ENCODE measurements around the gene SNAP25.
A peak's percentile ranks its signal among the peaks of the same experiment; 100 is the strongest.

The SNAP25 gene

DNA sequence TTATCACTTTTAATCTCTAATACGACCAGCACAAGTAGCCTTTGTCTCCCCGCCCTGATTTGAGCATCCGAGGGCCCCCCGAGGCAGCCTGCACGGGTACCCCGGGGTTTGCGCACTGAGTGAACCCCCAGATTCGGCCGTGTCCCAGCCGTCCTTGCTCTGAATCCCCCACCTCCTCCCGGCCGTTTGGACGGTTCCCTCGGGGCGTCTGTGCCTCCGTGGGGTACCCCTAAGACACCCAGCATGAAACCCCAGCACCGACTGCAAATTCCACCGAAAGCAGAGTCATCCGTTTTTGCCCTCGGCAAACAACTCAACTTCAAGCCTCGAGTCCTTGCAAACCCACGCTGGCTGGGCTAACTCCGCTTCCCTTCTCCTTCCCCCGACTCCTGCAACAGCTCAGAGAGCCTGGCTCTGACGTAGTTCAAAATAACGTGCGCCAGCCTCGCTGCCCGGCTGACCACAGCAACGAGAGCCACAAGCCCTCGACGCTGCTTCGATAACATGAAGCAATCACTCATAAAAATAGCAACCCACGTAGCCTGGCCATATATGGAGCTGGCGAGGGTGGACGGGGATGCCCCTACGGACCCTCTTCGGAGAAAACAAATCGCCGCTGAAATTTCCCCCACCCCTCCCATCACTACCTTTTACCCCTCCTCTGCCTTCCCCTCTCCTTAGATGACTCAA lies 764 bp upstream of the SNAP25 start (continued):
- TF ChIP-seq ZSCAN30 (tag by site-specific recombination; IDR thresholded peaks at IDR 0.05), result no peak
- peak; percentile 32; the same call in 1 of the 2 replicates for TF ChIP-seq SP2 (tag by site-specific recombination; IDR thresholded peaks at IDR 0.05)
- TF ChIP-seq ZNF600 (tag by site-specific recombination; IDR thresholded peaks at IDR 0.05), result no peak
- no peak for TF ChIP-seq IKZF3 (tag by site-specific recombination; IDR thresholded peaks at IDR 0.05)
- no peak for TF ChIP-seq ZNF16 (tag by site-specific recombination; IDR thresholded peaks at IDR 0.05; ENCODE audit: low read depth)
- TF ChIP-seq ZNF239 (tag by site-specific recombination; IDR thresholded peaks at IDR 0.05), result no peak
- TF ChIP-seq, protein P1, sequence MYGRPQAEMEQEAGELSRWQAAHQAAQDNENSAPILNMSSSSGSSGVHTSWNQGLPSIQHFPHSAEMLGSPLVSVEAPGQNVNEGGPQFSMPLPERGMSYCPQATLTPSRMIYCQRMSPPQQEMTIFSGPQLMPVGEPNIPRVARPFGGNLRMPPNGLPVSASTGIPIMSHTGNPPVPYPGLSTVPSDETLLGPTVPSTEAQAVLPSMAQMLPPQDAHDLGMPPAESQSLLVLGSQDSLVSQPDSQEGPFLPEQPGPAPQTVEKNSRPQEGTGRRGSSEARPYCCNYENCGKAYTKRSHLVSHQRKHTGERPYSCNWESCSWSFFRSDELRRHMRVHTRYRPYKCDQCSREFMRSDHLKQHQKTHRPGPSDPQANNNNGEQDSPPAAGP (tag by site-specific recombination; IDR thresholded peaks at IDR 0.05), result 0 out of 2 replicates have a peak, but pooled peaks have one; percentile 37
- TF ChIP-seq ZNF677 (tag by site-specific recombination; IDR thresholded peaks at IDR 0.05), result no peak
- TF ChIP-seq ZFHX2 (tag by site-specific recombination; conservative IDR thresholded peaks at IDR 0.05), result peak; percentile 49
- TF ChIP-seq, protein P2, sequence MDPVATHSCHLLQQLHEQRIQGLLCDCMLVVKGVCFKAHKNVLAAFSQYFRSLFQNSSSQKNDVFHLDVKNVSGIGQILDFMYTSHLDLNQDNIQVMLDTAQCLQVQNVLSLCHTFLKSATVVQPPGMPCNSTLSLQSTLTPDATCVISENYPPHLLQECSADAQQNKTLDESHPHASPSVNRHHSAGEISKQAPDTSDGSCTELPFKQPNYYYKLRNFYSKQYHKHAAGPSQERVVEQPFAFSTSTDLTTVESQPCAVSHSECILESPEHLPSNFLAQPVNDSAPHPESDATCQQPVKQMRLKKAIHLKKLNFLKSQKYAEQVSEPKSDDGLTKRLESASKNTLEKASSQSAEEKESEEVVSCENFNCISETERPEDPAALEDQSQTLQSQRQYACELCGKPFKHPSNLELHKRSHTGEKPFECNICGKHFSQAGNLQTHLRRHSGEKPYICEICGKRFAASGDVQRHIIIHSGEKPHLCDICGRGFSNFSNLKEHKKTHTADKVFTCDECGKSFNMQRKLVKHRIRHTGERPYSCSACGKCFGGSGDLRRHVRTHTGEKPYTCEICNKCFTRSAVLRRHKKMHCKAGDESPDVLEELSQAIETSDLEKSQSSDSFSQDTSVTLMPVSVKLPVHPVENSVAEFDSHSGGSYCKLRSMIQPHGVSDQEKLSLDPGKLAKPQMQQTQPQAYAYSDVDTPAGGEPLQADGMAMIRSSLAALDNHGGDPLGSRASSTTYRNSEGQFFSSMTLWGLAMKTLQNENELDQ (tag by site-specific recombination; IDR thresholded peaks at IDR 0.05; ENCODE audit: low read depth), result no peak
- TF ChIP-seq ZNF701 (tag by site-specific recombination; IDR thresholded peaks at IDR 0.05), result no peak
- TF ChIP-seq SCRT2 (tag by site-specific recombination; IDR thresholded peaks at IDR 0.05), result peak; percentile 37; the same call in 1 of the 2 replicates
- TF ChIP-seq BCL11A (tag by site-specific recombination; IDR thresholded peaks at IDR 0.05; ENCODE audit: low read depth), result peak; percentile 69; the same call in 1 of the 2 replicates
- TF ChIP-seq, protein P3, sequence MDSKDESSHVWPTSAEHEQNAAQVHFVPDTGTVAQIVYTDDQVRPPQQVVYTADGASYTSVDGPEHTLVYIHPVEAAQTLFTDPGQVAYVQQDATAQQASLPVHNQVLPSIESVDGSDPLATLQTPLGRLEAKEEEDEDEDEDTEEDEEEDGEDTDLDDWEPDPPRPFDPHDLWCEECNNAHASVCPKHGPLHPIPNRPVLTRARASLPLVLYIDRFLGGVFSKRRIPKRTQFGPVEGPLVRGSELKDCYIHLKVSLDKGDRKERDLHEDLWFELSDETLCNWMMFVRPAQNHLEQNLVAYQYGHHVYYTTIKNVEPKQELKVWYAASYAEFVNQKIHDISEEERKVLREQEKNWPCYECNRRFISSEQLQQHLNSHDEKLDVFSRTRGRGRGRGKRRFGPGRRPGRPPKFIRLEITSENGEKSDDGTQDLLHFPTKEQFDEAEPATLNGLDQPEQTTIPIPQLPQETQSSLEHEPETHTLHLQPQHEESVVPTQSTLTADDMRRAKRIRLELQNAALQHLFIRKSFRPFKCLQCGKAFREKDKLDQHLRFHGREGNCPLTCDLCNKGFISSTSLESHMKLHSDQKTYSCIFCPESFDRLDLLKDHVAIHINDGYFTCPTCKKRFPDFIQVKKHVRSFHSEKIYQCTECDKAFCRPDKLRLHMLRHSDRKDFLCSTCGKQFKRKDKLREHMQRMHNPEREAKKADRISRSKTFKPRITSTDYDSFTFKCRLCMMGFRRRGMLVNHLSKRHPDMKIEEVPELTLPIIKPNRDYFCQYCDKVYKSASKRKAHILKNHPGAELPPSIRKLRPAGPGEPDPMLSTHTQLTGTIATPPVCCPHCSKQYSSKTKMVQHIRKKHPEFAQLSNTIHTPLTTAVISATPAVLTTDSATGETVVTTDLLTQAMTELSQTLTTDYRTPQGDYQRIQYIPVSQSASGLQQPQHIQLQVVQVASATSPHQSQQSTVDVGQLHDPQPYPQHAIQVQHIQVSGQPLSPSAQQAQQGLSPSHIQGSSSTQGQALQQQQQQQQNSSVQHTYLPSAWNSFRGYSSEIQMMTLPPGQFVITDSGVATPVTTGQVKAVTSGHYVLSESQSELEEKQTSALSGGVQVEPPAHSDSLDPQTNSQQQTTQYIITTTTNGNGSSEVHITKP (tag by site-specific recombination; IDR thresholded peaks at IDR 0.05), result peak; percentile 87
- TF ChIP-seq, protein P4, sequence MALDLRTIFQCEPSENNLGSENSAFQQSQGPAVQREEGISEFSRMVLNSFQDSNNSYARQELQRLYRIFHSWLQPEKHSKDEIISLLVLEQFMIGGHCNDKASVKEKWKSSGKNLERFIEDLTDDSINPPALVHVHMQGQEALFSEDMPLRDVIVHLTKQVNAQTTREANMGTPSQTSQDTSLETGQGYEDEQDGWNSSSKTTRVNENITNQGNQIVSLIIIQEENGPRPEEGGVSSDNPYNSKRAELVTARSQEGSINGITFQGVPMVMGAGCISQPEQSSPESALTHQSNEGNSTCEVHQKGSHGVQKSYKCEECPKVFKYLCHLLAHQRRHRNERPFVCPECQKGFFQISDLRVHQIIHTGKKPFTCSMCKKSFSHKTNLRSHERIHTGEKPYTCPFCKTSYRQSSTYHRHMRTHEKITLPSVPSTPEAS (tag by site-specific recombination; IDR thresholded peaks at IDR 0.05), result no peak
- no peak for TF ChIP-seq KLF1 (tag by site-specific recombination; IDR thresholded peaks at IDR 0.05)
- TF ChIP-seq MEIS1 (CRISPR knock-in tag; IDR thresholded peaks at IDR 0.05; ENCODE audit: borderline replicate concordance), result no peak
- no peak for TF ChIP-seq ZNF664 (tag by site-specific recombination; IDR thresholded peaks at IDR 0.05)

DNA sequence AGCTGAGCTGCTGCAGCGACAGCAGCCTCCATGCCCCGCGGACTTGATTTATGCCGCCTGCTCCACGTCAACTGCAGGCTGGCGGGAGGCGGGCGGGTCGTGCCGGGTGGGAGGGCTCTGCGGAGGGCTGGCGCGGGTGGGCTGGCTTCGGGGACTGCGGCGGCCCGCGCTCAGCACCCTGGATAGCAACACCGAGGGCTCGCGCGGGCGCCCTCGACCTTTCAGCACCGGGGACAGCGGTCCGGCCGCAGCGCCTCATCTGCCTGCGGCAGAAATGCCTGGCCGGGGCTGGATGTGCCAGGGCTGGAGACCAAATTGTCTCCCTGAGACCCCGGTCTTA lies 792 bp downstream of the SNAP25 start:
- no peak overlapping the region for H3K27ac ChIP-seq (ENCODE audit: extremely low read depth, low read depth, low read length)
- H3K4me1 ChIP-seq (ENCODE audit: control insufficient read depth, insufficient read depth, low read length), result peaks cover 13% of the 10 kb centered on the region
- no peaks in the 10 kb centered on the region for H3K9me3 ChIP-seq (ENCODE audit: control insufficient read depth, insufficient read depth, low read depth, low read length)
- no peaks in the 10 kb centered on the region for H3K36me3 ChIP-seq (ENCODE audit: control insufficient read depth in 2 of 2, insufficient read depth in 1 of 2, low read length in 2 of 2)
- ChIA-PET CTCF (interaction anchor here (0.7 to 1.6 kb wide), 2 partner anchors 10 to 1330 kb away, joined by 3 to 6 read pairs; no protein-coding TSS in a partner anchor), POLR2A (interaction anchor here (0.7 to 1.3 kb wide), 2 partner anchors 215 to 1118 kb away, joined by 4 to 12 read pairs; partner anchors contain the start of genes MKKS and SLX4IP)
- H3K4me3 ChIP-seq (ENCODE audit: low read depth, low read length), result peak overlapping the region; percentile 30
- TF ChIP-seq, protein P5, sequence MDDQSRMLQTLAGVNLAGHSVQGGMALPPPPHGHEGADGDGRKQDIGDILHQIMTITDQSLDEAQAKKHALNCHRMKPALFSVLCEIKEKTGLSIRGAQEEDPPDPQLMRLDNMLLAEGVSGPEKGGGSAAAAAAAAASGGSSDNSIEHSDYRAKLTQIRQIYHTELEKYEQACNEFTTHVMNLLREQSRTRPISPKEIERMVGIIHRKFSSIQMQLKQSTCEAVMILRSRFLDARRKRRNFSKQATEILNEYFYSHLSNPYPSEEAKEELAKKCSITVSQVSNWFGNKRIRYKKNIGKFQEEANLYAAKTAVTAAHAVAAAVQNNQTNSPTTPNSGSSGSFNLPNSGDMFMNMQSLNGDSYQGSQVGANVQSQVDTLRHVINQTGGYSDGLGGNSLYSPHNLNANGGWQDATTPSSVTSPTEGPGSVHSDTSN (CRISPR knock-in tag; IDR thresholded peaks at IDR 0.05), result peak; percentile 99
- no peak for TF ChIP-seq WT1 (tag by site-specific recombination; IDR thresholded peaks at IDR 0.05)
- no peak for TF ChIP-seq ZNF146 (tag by site-specific recombination; IDR thresholded peaks at IDR 0.05)
- TF ChIP-seq ZNF777 (tag by site-specific recombination; IDR thresholded peaks at IDR 0.05; ENCODE audit: borderline replicate concordance), result no peak
- TF ChIP-seq ZNF2 (tag by site-specific recombination; IDR thresholded peaks at IDR 0.05), result no peak
- no peak for TF ChIP-seq ZNF404 (tag by site-specific recombination; IDR thresholded peaks at IDR 0.05)
- no peak for TF ChIP-seq ZNF48 (tag by site-specific recombination; IDR thresholded peaks at IDR 0.05)
- TF ChIP-seq, protein P6, sequence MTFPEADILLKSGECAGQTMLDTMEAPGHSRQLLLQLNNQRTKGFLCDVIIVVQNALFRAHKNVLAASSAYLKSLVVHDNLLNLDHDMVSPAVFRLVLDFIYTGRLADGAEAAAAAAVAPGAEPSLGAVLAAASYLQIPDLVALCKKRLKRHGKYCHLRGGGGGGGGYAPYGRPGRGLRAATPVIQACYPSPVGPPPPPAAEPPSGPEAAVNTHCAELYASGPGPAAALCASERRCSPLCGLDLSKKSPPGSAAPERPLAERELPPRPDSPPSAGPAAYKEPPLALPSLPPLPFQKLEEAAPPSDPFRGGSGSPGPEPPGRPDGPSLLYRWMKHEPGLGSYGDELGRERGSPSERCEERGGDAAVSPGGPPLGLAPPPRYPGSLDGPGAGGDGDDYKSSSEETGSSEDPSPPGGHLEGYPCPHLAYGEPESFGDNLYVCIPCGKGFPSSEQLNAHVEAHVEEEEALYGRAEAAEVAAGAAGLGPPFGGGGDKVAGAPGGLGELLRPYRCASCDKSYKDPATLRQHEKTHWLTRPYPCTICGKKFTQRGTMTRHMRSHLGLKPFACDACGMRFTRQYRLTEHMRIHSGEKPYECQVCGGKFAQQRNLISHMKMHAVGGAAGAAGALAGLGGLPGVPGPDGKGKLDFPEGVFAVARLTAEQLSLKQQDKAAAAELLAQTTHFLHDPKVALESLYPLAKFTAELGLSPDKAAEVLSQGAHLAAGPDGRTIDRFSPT (tag by site-specific recombination; IDR thresholded peaks at IDR 0.05), result no peak
